ENCODE results near the gene CXCL14. TPM values are rescaled to one million over a fixed set of nuclear protein-coding genes. Genes with fewer than 3 reads are reported as not detected.

The CXCL14 gene
- polyA plus RNA-seq, 1 experiment: not detected

DNA sequence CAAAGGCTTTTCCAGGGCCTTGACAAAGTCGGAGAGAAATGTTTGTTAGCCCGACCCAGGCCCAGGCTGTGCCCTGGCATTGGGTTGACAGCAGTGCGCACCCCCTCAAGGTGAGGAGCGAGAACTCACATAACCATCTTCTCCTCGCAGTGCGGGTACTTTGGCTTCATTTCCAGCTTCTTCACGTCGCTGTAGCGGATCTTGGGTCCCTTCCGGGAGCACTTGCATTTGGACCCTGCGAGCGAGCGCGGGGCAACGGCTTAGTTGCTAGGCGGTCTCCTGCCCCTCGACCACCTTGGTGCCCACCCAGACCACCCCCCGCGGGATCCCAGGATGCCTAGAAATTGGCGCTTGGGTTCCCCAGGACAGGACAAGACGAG lies 496 bp downstream of the CXCL14 start:
- ChIA-PET POLR2A (no interaction called here), CTCF (interaction anchor here (1.0 to 1.8 kb wide), 3 partner anchors 12 to 112 kb away, joined by 6 to 11 read pairs (median 7); no protein-coding TSS in a partner anchor)
- no peak overlapping the region for H3K4me3 ChIP-seq (ENCODE audit: low read depth, low read length)
- no peak for TF ChIP-seq CTCF (IDR thresholded peaks at IDR 0.05; ENCODE audit: low read depth, low read length)
- H3K27me3 ChIP-seq (ENCODE audit: control insufficient read depth, insufficient read depth, low read length): peaks cover 41% of the 10 kb centered on the region
- no peak overlapping the region for H3K27ac ChIP-seq (ENCODE audit: low read depth, low read length)
- peaks cover 6% of the 10 kb centered on the region; the same call in 1 of the 2 replicates for H3K9me3 ChIP-seq (ENCODE audit: control insufficient read depth, insufficient read depth, low read length)
- no peak for DNase-seq (ENCODE audit: low read depth, low spot score)

DNA sequence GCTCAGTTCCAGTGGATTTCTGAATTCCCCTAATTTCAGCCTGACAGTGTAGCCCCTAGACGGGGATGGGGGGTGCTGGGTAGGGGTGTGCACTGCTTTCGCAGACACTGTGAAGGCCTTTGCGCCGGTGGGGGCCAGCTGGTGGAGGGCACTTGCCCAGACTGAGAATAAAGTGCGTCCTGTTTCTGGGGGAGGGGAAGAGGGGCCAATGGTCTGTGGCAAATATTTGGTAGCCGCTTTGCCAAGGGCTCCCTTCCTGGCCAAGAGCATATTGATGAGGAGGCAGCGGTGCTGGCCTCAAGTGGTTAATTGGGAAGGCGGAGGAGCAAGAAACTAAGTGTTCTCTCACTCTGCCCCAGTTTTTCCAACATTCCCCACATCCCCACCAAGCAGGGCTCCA lies 1.4 kb downstream of the CXCL14 start:
- H3K9me3 ChIP-seq (ENCODE audit: control insufficient read depth, insufficient read depth, low read length): peaks cover 6% of the 10 kb centered on the region; the same call in 1 of the 2 replicates
- H3K27ac ChIP-seq (ENCODE audit: low read depth, low read length): no peak overlapping the region
- peaks cover 40% of the 10 kb centered on the region for H3K27me3 ChIP-seq (ENCODE audit: control insufficient read depth, insufficient read depth, low read length)
- DNase-seq (ENCODE audit: low read depth, low spot score): no peak
- no peak overlapping the region for H3K4me3 ChIP-seq (ENCODE audit: low read depth, low read length)
- TF ChIP-seq CTCF (IDR thresholded peaks at IDR 0.05; ENCODE audit: low read depth, low read length): no peak
- CTCF ChIA-PET: interaction anchor here (0.5 to 2.2 kb wide), 3 partner anchors 11 to 377 kb away, joined by 3 to 14 read pairs (median 10); partner anchors contain the start of gene LECT2
- POLR2A ChIA-PET: no interaction called here

- Histone ChIP-seq H3K4me3 (ENCODE audit: low read depth, low read length) (no peak overlapping the region), H3K27me3 (ENCODE audit: control insufficient read depth, insufficient read depth, low read length) (peaks cover 39% of the 10 kb centered on the region), H3K27ac (ENCODE audit: low read depth, low read length) (no peak overlapping the region), H3K9me3 (ENCODE audit: control insufficient read depth, insufficient read depth, low read length) (peaks cover 6% of the 10 kb centered on the region; the same call in 1 of the 2 replicates)
- ChIA-PET POLR2A (no interaction called here), CTCF (interaction anchor here (0.8 to 2.2 kb wide), 2 partner anchors 10 to 22 kb away, joined by 3 to 14 read pairs; no protein-coding TSS in a partner anchor)
- no peak for DNase-seq (ENCODE audit: low read depth, low spot score)
- no peak for TF ChIP-seq CTCF (IDR thresholded peaks at IDR 0.05; ENCODE audit: low read depth, low read length)
Measured at GRCh38 chr5:135576075-135576599, 2.7 kb downstream of the CXCL14 start.

- DNase-seq (ENCODE audit: low read depth, low spot score): no peak
- no peak overlapping the region for H3K4me3 ChIP-seq (ENCODE audit: low read depth, low read length)
- H3K27ac ChIP-seq (ENCODE audit: low read depth, low read length): no peak overlapping the region
- TF ChIP-seq CTCF (IDR thresholded peaks at IDR 0.05; ENCODE audit: low read depth, low read length): no peak
- ChIA-PET CTCF (interaction anchor here (1.1 to 1.7 kb wide), 2 partner anchors 8 to 109 kb away, joined by 5 to 12 read pairs; no protein-coding TSS in a partner anchor), POLR2A (no interaction called here)
- peaks cover 6% of the 10 kb centered on the region; the same call in 1 of the 2 replicates for H3K9me3 ChIP-seq (ENCODE audit: control insufficient read depth, insufficient read depth, low read length)
- H3K27me3 ChIP-seq (ENCODE audit: control insufficient read depth, insufficient read depth, low read length): peaks cover 34% of the 10 kb centered on the region
Measured at GRCh38 chr5:135574493-135574892, 4.3 kb downstream of the CXCL14 start.

DNA sequence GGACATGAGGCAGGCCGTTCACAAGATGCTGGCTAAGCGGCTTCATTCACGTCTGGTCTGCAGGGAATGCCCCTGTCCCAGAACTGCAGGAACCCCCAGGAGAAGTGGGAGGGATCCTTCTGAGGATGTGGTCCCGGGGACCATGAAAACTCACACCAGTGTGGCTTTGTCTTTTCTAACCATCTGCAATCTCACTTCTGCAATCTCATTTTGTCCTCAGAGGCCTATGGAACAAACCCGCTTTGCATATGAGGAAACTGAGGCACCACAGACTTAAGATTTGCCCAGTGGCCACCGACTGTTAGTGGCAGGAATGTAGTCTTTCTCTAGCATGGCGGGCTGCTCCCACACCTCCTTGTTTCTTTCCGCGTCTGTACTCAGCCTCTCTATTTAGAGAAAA lies 6.9 kb downstream of the CXCL14 start:
- CTCF ChIA-PET: interaction anchor here (1.0 to 26.4 kb wide), 4 partner anchors 11 to 105 kb away, joined by 4 to 1313 read pairs (median 94); no protein-coding TSS in a partner anchor

More for the DNA sequence above, 6.9 kb downstream of the CXCL14 start:
- POLR2A ChIA-PET: no interaction called here
- DNase-seq (ENCODE audit: low read depth, low spot score): no peak
- no peak for TF ChIP-seq CTCF (IDR thresholded peaks at IDR 0.05; ENCODE audit: low read depth, low read length)
- Histone ChIP-seq H3K4me3 (ENCODE audit: low read depth, low read length) (no peak overlapping the region), H3K27ac (ENCODE audit: low read depth, low read length) (no peak overlapping the region), H3K9me3 (ENCODE audit: control insufficient read depth, insufficient read depth, low read length) (no peaks in the 10 kb centered on the region; the same call in 1 of the 2 replicates), H3K27me3 (ENCODE audit: control insufficient read depth, insufficient read depth, low read length) (peaks cover 16% of the 10 kb centered on the region)

Data from AG04450 (cell line).